Liver (tissue), 10 donors: Measurements from ENCODE around the gene CDHR4. TPM values are rescaled to one million over a fixed set of nuclear protein-coding genes. Genes with fewer than 3 reads are reported as not detected.
A peak's percentile ranks its signal among the peaks of the same experiment; 100 is the strongest.

Source experiments
- DNase-seq: peaks from one replicate; pipeline ENCODE4 v3.0.0-alpha.2; 2017; ENCODE audit warnings: low spot score
- H3K27ac ChIP-seq, 2 donors: one replicate each; pipeline ENCODE4 v1.7.0; 2013; ENCODE audit warnings: inconsistent platforms in 2 of 2, low read length in 2 of 2, control low read depth in 1 of 2, low read depth in 1 of 2, mild to moderate bottlenecking in 1 of 2
- H3K27me3 ChIP-seq, 4 donors: one replicate each; pipeline versions ENCODE4 v1.6.1 to v1.7.0; 2013; ENCODE audit warnings: low read length in 3 of 4, inconsistent platforms in 1 of 4, mild to moderate bottlenecking in 1 of 4, moderate library complexity in 1 of 4; ENCODE audit not compliant: control insufficient read depth in 4 of 4, insufficient read depth in 4 of 4
- H3K36me3 ChIP-seq, 4 donors: one replicate each; pipeline versions ENCODE4 v1.6.1 to v1.7.0; 2013; ENCODE audit warnings: low read length in 3 of 4, mild to moderate bottlenecking in 3 of 4, low read depth in 1 of 4, moderate library complexity in 1 of 4; ENCODE audit not compliant: control insufficient read depth in 4 of 4, insufficient read depth in 3 of 4
- H3K4me1 ChIP-seq, 4 donors: one replicate each; pipeline versions ENCODE4 v1.6.1 to v1.7.0; 2013; ENCODE audit warnings: low read length in 3 of 4, mild to moderate bottlenecking in 3 of 4, moderate library complexity in 1 of 4; ENCODE audit not compliant: control insufficient read depth in 4 of 4, insufficient read depth in 4 of 4
- H3K4me3 ChIP-seq, 3 donors: one replicate each; pipeline versions ENCODE4 v1.6.1 to v1.7.0; 2013; ENCODE audit warnings: low read length in 3 of 3, control low read depth in 1 of 3, low read depth in 1 of 3, mild to moderate bottlenecking in 1 of 3
- H3K9ac ChIP-seq, 2 donors: one replicate each; pipeline ENCODE4 v1.7.0; 2013; ENCODE audit warnings: low read length in 2 of 2, mild to moderate bottlenecking in 2 of 2, moderate library complexity in 2 of 2, control low read depth in 1 of 2, low read depth in 1 of 2
- H3K9me3 ChIP-seq, 4 donors: one replicate each; pipeline versions ENCODE4 v1.6.1 to v1.7.0; 2013; ENCODE audit warnings: low read length in 3 of 4; ENCODE audit not compliant: control insufficient read depth in 4 of 4
- HNF4A ChIP-seq, 2 donors: conservative IDR thresholded peaks; 2 replicates each; pipeline ENCODE4 v1.6.1; 2016; ENCODE audit warnings: antibody characterized with exemption in 2 of 2, mild to moderate bottlenecking in 2 of 2
- JUND ChIP-seq, 2 donors: IDR thresholded peaks; 2 replicates each; pipeline ENCODE4 v1.6.1; 2016; ENCODE audit warnings: antibody characterized with exemption in 2 of 2
- NR2F2 ChIP-seq: IDR thresholded peaks from 2 replicates; pipeline ENCODE4 v1.6.1; 2016; ENCODE audit warnings: antibody characterized with exemption
- RAD21 ChIP-seq, 2 donors: IDR thresholded peaks; 2 replicates each; pipeline ENCODE4 v1.6.1; 2016; ENCODE audit warnings: antibody characterized with exemption in 2 of 2, mild to moderate bottlenecking in 2 of 2
- RXRA ChIP-seq, 2 donors: IDR thresholded peaks; 2 replicates each; pipeline ENCODE4 v1.6.1; 2017 to 2018; ENCODE audit warnings: antibody characterized with exemption in 2 of 2, mild to moderate bottlenecking in 1 of 2
- WGBS: extraction: QIAGEN DNeasy Blood & Tissue Kit; methylation state at CpG from one replicate; pipeline ENCODE4 v1.1.7; 2013; 5-methylcytosine and 5-hydroxymethylcytosine counted together
- polyA plus RNA-seq, 2 donors: library from polyadenylated mRNA; stranded (reverse) in 1 of 2; unstranded in 1 of 2; fragments of 200-250 nt in 1 of 2; fragments of >200 nt in 1 of 2; fragmentation: Nextera tagmentation in 1 of 2; extraction: Ambion mirVana in 1 of 2; gene quantifications; one replicate each; pipeline versions ENCODE4 v1.2.1 to v1.2.3, GENCODE V29; 2013 to 2015
- small RNA-seq: library from RNA; depleted of rRNA; stranded (forward); fragments of <200 nt; gene quantifications from one replicate; pipeline ENCODE3, GENCODE V24; 2014
- total RNA-seq, 2 donors: library from RNA; depleted of rRNA; stranded (reverse); fragments of >200 nt; gene quantifications; one replicate each; pipeline ENCODE4 v1.2.3, GENCODE V29; 2014
- donor health status: healthy.
- donor health status: healthy.
- donor health status: healthy.
- donor health status: healthy.
- donor health status: healthy.

The CDHR4 gene
- total and polyA plus RNA-seq, 4 donors, result not detected

GRCh38 chr3:49747792-49748480 is 51.7 kb downstream of the CDHR4 start:
- Histone ChIP-seq H3K27me3 (no peaks in the 10 kb centered on the region), H3K9ac (no peak overlapping the region), H3K4me3 (no peak overlapping the region), H3K27ac (no peak overlapping the region), H3K9me3 (no peaks in the 10 kb centered on the region), H3K4me1 (peaks cover 0 to 2% (median 1%) of the 10 kb centered on the region in 4 donors), H3K36me3 (peaks cover 0 to 5% (median 2%) of the 10 kb centered on the region in 4 donors)
- TF ChIP-seq HNF4A (conservative IDR thresholded peaks at IDR 0.05), result peak in 1 of 2 donors; percentile 45
- no peak for TF ChIP-seq NR2F2
- DNase-seq, result no peak
- WGBS, result 86% methylated on average over 13 of the region's 13 CpGs

GRCh38 chr3:49745986-49746385 is 53.7 kb downstream of the CDHR4 start:
- peaks cover 0 to 2% (median 1%) of the 10 kb centered on the region in 4 donors for H3K4me1 ChIP-seq
- 98% methylated on average over 2 of the region's 2 CpGs for WGBS
- no peak overlapping the region for H3K27ac ChIP-seq
- TF ChIP-seq JUND (IDR thresholded peaks at IDR 0.05), result no peak
- TF ChIP-seq HNF4A (conservative IDR thresholded peaks at IDR 0.05), result no peak
- TF ChIP-seq RXRA (IDR thresholded peaks at IDR 0.05), result no peak
- no peak for TF ChIP-seq RAD21 (IDR thresholded peaks at IDR 0.05)
- H3K9me3 ChIP-seq, result no peaks in the 10 kb centered on the region
- no peak overlapping the region for H3K4me3 ChIP-seq
- no peak overlapping the region for H3K9ac ChIP-seq
- H3K36me3 ChIP-seq, result peaks cover 0 to 5% (median 2%) of the 10 kb centered on the region in 4 donors
- DNase-seq, result no peak
- no peaks in the 10 kb centered on the region for H3K27me3 ChIP-seq

Small RNA genes lying within 50 kb of the gene (small RNA-seq; reads per million reads assigned to genes)
- not detected for gene COX6CP14

Other genes with a start within 250 kb of the CDHR4 start
- under 1 TPM; 0.42 to 0.67 TPM for gene BSN, start 245.4 kb downstream of the CDHR4 start, total RNA-seq
- under 1 TPM; 0.32 to 0.38 TPM for gene BSN, start 245.4 kb downstream of the CDHR4 start, polyA plus RNA-seq
- gene APEH, start 125.5 kb downstream of the CDHR4 start, total RNA-seq, result 10 to 100 TPM; 91.3 to 94.1 TPM
- 10 to 100 TPM; 65.1 to 83.8 TPM for gene APEH, start 125.5 kb downstream of the CDHR4 start, polyA plus RNA-seq
- 100 to 1,000 TPM; 262 to 551 TPM for gene MST1, start 110.4 kb downstream of the CDHR4 start, total RNA-seq
- gene MST1, start 110.4 kb downstream of the CDHR4 start, polyA plus RNA-seq, result 100 to 1,000 TPM; 509 to 634 TPM
- 100 to 1,000 TPM in 1 of 2 donors, 10 to 100 TPM in 1; 44.0 to 104 TPM for gene RNF123, start 110.3 kb downstream of the CDHR4 start, total RNA-seq
- gene RNF123, start 110.3 kb downstream of the CDHR4 start, polyA plus RNA-seq, result 10 to 100 TPM; 34.3 to 36.4 TPM
- gene AMIGO3, start 80.2 kb downstream of the CDHR4 start, total RNA-seq, result not detected
- gene AMIGO3, start 80.2 kb downstream of the CDHR4 start, polyA plus RNA-seq, result 1 to 10 TPM in 1 of 2 donors, under 1 TPM in 1; 0.11 to 1.1 TPM
- 10 to 100 TPM; 12.6 to 57.7 TPM for gene GMPPB, start 75.9 kb downstream of the CDHR4 start, total RNA-seq
- gene GMPPB, start 75.9 kb downstream of the CDHR4 start, polyA plus RNA-seq, result 10 to 100 TPM; 13.4 to 57.8 TPM
- gene IP6K1, start 13.3 kb downstream of the CDHR4 start, total RNA-seq, result 10 to 100 TPM; 22.9 to 32.3 TPM
- gene IP6K1, start 13.3 kb downstream of the CDHR4 start, polyA plus RNA-seq, result 10 to 100 TPM in 1 of 2 donors, 1 to 10 TPM in 1; 6.6 to 13.2 TPM
- 1 to 10 TPM in 1 of 2 donors, under 1 TPM in 1; 0.84 to 4.2 TPM for gene INKA1, start 3.4 kb upstream of the CDHR4 start, total RNA-seq
- 1 to 10 TPM; 1.2 TPM for gene INKA1, start 3.4 kb upstream of the CDHR4 start, polyA plus RNA-seq
- gene UBA7, start 14.1 kb upstream of the CDHR4 start, total RNA-seq, result 10 to 100 TPM; 15.8 to 29.5 TPM
- gene UBA7, start 14.1 kb upstream of the CDHR4 start, polyA plus RNA-seq, result 10 to 100 TPM; 14.6 TPM
- 1 to 10 TPM in 1 of 2 donors, under 1 TPM in 1; 0.42 to 7.9 TPM for gene TRAIP, start 56.7 kb upstream of the CDHR4 start, total RNA-seq
- gene TRAIP, start 56.7 kb upstream of the CDHR4 start, polyA plus RNA-seq, result under 1 TPM; 0.47 to 0.81 TPM
- gene CAMKV, start 70.0 kb upstream of the CDHR4 start, total RNA-seq, result not detected
- not detected for gene CAMKV, start 70.0 kb upstream of the CDHR4 start, polyA plus RNA-seq
- under 1 TPM; 0.23 to 0.42 TPM for gene MST1R, start 104.0 kb upstream of the CDHR4 start, total RNA-seq
- under 1 TPM; 0.10 to 0.56 TPM for gene MST1R, start 104.0 kb upstream of the CDHR4 start, polyA plus RNA-seq
- gene MON1A, start 129.9 kb upstream of the CDHR4 start, total RNA-seq, result 1 to 10 TPM; 4.6 to 9.0 TPM
- 1 to 10 TPM; 7.4 to 9.5 TPM for gene MON1A, start 129.9 kb upstream of the CDHR4 start, polyA plus RNA-seq
- gene RBM6, start 140.3 kb upstream of the CDHR4 start, total RNA-seq, result 10 to 100 TPM; 18.1 to 59.2 TPM
- 10 to 100 TPM; 10.9 to 57.0 TPM for gene RBM6, start 140.3 kb upstream of the CDHR4 start, polyA plus RNA-seq